Lower leg skin (tissue), 3 donors: ENCODE measurements around the gene NACC2.

Source experiments
- CTCF ChIP-seq, 3 donors: fragments of 450-650 bp; IDR thresholded peaks; one replicate each; pipeline ENCODE4 v1.5.1; 2016; ENCODE audit warnings: antibody characterized with exemption in 3 of 3, mild to moderate bottlenecking in 3 of 3, moderate library complexity in 2 of 3
- POLR2A ChIP-seq, 2 donors: fragments of 450-650 bp; IDR thresholded peaks; one replicate each; pipeline ENCODE4 v1.6.1; 2016 to 2017; ENCODE audit warnings: antibody characterized with exemption in 2 of 2, mild to moderate bottlenecking in 1 of 2, moderate library complexity in 1 of 2

DNA sequence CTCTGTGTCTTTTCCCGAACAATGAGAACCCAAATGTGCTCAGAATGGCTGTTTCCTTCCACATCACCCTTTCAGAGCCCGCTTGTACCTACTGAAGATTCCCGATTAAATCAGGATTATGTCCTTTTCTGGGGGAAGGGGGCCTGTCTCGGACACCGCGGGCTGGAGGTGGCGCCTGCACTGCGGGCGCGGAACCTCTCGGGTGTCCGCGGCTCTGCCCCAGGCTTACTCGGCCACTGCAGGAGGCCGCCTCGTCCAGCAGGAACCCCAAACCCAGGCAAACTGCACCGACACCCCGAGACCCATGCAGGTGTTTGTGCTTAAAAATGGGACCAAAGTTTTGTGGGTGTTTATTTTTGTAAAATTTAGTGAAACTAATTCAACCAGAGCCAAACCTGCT is 32.2 kb upstream of the NACC2 start:
- TF ChIP-seq CTCF (IDR thresholded peaks at IDR 0.05) (no peak), POLR2A (IDR thresholded peaks at IDR 0.05) (no peak)
